ENCODE results near the gene ERBB4.

ERBB4 gene

GRCh38 chr2:211845338-211846035 is 693.1 kb downstream of the ERBB4 start:
- no peaks in the 10 kb centered on the region for H3K27me3 ChIP-seq (ENCODE audit: control insufficient read depth, insufficient read depth, low read length, poor library complexity, severe bottlenecking)
- H3K9me3 ChIP-seq (ENCODE audit: control insufficient read depth, low read length), result no peaks in the 10 kb centered on the region
- H3K36me3 ChIP-seq (ENCODE audit: control insufficient read depth, insufficient read depth, low read length), result no peaks in the 10 kb centered on the region
- no peak overlapping the region for H3K27ac ChIP-seq (ENCODE audit: insufficient read depth, low read depth, low read length, poor library complexity, severe bottlenecking)
- H3K4me3 ChIP-seq (ENCODE audit: insufficient read depth, low read depth, low read length), result no peak overlapping the region
- WGBS, 2 experiments, result 89 to 100% methylated on average over 1 of the region's 3 CpGs
- peaks cover 9% of the 10 kb centered on the region for H3K4me1 ChIP-seq (ENCODE audit: control insufficient read depth, insufficient read depth, low read length)

DNA sequence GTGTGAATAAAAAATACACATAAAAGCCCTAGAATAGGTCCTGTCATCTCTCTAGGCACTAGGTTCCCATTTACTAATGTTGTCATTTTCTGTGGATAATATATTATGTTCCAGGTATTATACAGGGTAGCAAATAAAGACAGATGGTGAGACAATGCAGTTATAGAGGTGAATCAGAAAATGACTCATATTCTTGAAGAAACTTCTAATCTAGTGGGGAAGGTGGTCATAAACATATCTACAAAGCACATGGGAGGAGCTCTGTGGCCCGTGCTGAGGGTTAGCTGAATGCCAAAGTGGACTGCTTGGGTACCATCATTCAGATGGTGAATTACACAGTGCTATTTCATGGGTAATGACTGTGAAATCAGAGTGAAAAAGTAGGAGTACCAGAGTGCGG is 700.9 kb downstream of the ERBB4 start:
- no peaks in the 10 kb centered on the region for H3K4me1 ChIP-seq (ENCODE audit: control insufficient read depth, insufficient read depth, low read length)
- H3K27ac ChIP-seq (ENCODE audit: insufficient read depth, low read depth, low read length, poor library complexity, severe bottlenecking), result no peak overlapping the region
- no peak overlapping the region for H3K4me3 ChIP-seq (ENCODE audit: insufficient read depth, low read depth, low read length)
- H3K36me3 ChIP-seq (ENCODE audit: control insufficient read depth, insufficient read depth, low read length), result no peaks in the 10 kb centered on the region
- WGBS, 2 experiments, result 93 to 96% methylated on average over 2 of the region's 2 CpGs
- H3K9me3 ChIP-seq (ENCODE audit: control insufficient read depth, low read length), result no peaks in the 10 kb centered on the region
- H3K27me3 ChIP-seq (ENCODE audit: control insufficient read depth, insufficient read depth, low read length, poor library complexity, severe bottlenecking), result no peaks in the 10 kb centered on the region

DNA sequence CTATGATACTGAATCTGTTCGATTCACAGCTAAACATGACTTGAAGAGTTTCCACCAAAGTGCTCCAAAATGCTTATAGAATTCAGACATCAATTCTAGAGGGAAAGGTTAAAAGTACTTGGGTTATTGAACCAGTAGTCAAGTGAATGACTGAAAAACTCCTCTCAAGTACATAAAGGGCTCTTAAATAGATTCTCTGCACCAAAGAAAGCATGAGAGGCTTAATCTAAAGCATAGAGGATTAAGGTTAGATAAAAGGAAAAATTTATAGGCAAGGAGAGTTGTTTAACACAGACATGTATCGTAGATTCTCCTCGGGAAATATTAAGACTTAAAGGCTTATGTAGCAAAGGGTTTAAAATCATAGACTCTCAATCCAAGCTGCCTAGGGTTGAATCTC is 701.4 kb downstream of the ERBB4 start:
- H3K36me3 ChIP-seq (ENCODE audit: control insufficient read depth, insufficient read depth, low read length), result no peaks in the 10 kb centered on the region
- 96 to 100% methylated on average over 2 to 3 of the region's 3 CpGs for WGBS, 2 experiments
- no peaks in the 10 kb centered on the region for H3K27me3 ChIP-seq (ENCODE audit: control insufficient read depth, insufficient read depth, low read length, poor library complexity, severe bottlenecking)
- H3K27ac ChIP-seq (ENCODE audit: insufficient read depth, low read depth, low read length, poor library complexity, severe bottlenecking), result no peak overlapping the region
- no peaks in the 10 kb centered on the region for H3K4me1 ChIP-seq (ENCODE audit: control insufficient read depth, insufficient read depth, low read length)
- H3K4me3 ChIP-seq (ENCODE audit: insufficient read depth, low read depth, low read length), result no peak overlapping the region
- no peaks in the 10 kb centered on the region for H3K9me3 ChIP-seq (ENCODE audit: control insufficient read depth, low read length)

- Histone ChIP-seq H3K27me3 (ENCODE audit: control insufficient read depth, insufficient read depth, low read length, poor library complexity, severe bottlenecking) (no peaks in the 10 kb centered on the region), H3K36me3 (ENCODE audit: control insufficient read depth, insufficient read depth, low read length) (no peaks in the 10 kb centered on the region), H3K4me1 (ENCODE audit: control insufficient read depth, insufficient read depth, low read length) (no peaks in the 10 kb centered on the region), H3K9me3 (ENCODE audit: control insufficient read depth, low read length) (no peaks in the 10 kb centered on the region), H3K27ac (ENCODE audit: insufficient read depth, low read depth, low read length, poor library complexity, severe bottlenecking) (no peak overlapping the region), H3K4me3 (ENCODE audit: insufficient read depth, low read depth, low read length) (no peak overlapping the region)
- 79 to 80% methylated on average over 1 of the region's 3 CpGs for WGBS, 2 experiments
Observed at GRCh38 chr2:211836409-211836808, 702.2 kb downstream of the ERBB4 start.

- no peaks in the 10 kb centered on the region for H3K9me3 ChIP-seq (ENCODE audit: control insufficient read depth, low read length)
- no peaks in the 10 kb centered on the region for H3K4me1 ChIP-seq (ENCODE audit: control insufficient read depth, insufficient read depth, low read length)
- H3K4me3 ChIP-seq (ENCODE audit: insufficient read depth, low read depth, low read length), result no peak overlapping the region
- no peak overlapping the region for H3K27ac ChIP-seq (ENCODE audit: insufficient read depth, low read depth, low read length, poor library complexity, severe bottlenecking)
- no peaks in the 10 kb centered on the region for H3K27me3 ChIP-seq (ENCODE audit: control insufficient read depth, insufficient read depth, low read length, poor library complexity, severe bottlenecking)
- no peaks in the 10 kb centered on the region for H3K36me3 ChIP-seq (ENCODE audit: control insufficient read depth, insufficient read depth, low read length)
- 93 to 98% methylated on average over 2 of the region's 2 CpGs for WGBS, 2 experiments
Observed at GRCh38 chr2:211835695-211836094, 702.9 kb downstream of the ERBB4 start.

DNA sequence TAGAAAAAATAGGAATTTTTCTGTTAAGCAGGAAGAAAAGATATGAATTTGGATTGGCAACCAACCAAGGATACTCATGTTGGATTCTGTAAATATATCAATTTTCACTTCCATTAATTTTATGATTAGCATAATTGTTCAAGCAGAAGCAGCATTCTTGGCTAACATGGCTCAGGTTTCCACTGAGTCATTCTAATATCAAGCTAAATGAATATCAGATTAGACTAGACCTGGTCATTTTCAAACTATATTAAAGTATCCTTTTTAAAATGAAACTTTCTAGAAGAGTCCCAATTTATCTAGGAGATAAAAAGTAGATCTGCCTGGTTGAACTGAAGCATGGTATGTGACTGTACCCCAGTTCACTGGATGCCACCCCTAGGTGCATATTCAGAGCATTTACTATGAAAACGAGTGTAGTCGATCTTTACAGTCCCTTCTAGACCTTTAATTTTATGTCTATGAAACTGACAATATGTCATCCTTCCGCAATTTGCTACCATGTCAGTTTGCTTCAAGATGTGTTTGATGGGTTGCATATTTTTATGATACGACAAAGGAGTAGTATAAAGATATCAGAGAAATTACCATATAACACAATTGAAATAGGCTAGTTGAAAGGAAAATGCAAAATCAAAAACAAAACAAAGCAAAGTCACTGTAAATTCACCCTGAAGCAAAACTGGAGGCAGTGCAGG is 704.9 kb downstream of the ERBB4 start:
- no peaks in the 10 kb centered on the region for H3K4me1 ChIP-seq (ENCODE audit: control insufficient read depth, insufficient read depth, low read length)
- no peaks in the 10 kb centered on the region for H3K9me3 ChIP-seq (ENCODE audit: control insufficient read depth, low read length)
- H3K27me3 ChIP-seq (ENCODE audit: control insufficient read depth, insufficient read depth, low read length, poor library complexity, severe bottlenecking), result no peaks in the 10 kb centered on the region
- 70% methylated on average over 2 to 3 of the region's 4 CpGs for WGBS, 2 experiments
- no peak overlapping the region for H3K27ac ChIP-seq (ENCODE audit: insufficient read depth, low read depth, low read length, poor library complexity, severe bottlenecking)
- H3K36me3 ChIP-seq (ENCODE audit: control insufficient read depth, insufficient read depth, low read length), result no peaks in the 10 kb centered on the region
- no peak overlapping the region for H3K4me3 ChIP-seq (ENCODE audit: insufficient read depth, low read depth, low read length)

- H3K36me3 ChIP-seq (ENCODE audit: control insufficient read depth, insufficient read depth, low read length), result no peaks in the 10 kb centered on the region
- 89 to 90% methylated on average over 1 of the region's 3 CpGs for WGBS, 2 experiments
- no peaks in the 10 kb centered on the region for H3K27me3 ChIP-seq (ENCODE audit: control insufficient read depth, insufficient read depth, low read length, poor library complexity, severe bottlenecking)
- H3K9me3 ChIP-seq (ENCODE audit: control insufficient read depth, low read length), result no peaks in the 10 kb centered on the region
- H3K4me3 ChIP-seq (ENCODE audit: insufficient read depth, low read depth, low read length), result no peak overlapping the region
- no peaks in the 10 kb centered on the region for H3K4me1 ChIP-seq (ENCODE audit: control insufficient read depth, insufficient read depth, low read length)
- no peak overlapping the region for H3K27ac ChIP-seq (ENCODE audit: insufficient read depth, low read depth, low read length, poor library complexity, severe bottlenecking)
Observed at GRCh38 chr2:211829725-211830124, 708.9 kb downstream of the ERBB4 start.

DNA sequence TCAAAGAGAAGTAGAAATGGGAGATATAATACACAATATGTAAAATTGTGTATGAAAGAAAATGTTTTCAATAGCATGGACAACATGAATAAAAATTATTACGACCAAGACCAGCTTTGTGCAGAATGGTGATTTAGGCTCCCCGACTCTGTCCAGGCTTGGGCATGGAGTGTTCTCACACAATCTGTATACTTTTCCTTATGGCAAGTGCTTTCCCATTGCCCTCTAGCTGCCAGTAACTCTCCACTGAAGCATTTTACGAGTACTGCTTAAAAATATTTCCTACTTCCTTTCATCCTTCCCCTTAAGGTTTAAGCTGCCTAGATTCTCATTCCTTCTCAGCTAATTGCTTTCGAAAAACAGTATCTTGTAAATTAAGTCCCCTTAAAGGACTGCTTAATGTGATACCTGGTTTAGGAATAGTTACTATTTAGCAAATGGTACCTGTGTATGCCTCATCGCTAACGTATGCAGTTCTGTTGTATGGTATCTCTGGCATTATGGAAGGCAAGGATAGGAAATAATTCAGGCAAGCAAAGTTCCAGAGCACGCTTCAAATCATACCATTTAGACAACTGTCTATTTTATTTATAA is 714.6 kb downstream of the ERBB4 start:
- Histone ChIP-seq H3K4me1 (ENCODE audit: control insufficient read depth, insufficient read depth, low read length) (no peaks in the 10 kb centered on the region), H3K9me3 (ENCODE audit: control insufficient read depth, low read length) (no peaks in the 10 kb centered on the region), H3K4me3 (ENCODE audit: insufficient read depth, low read depth, low read length) (no peak overlapping the region), H3K36me3 (ENCODE audit: control insufficient read depth, insufficient read depth, low read length) (no peaks in the 10 kb centered on the region), H3K27me3 (ENCODE audit: control insufficient read depth, insufficient read depth, low read length, poor library complexity, severe bottlenecking) (no peaks in the 10 kb centered on the region), H3K27ac (ENCODE audit: insufficient read depth, low read depth, low read length, poor library complexity, severe bottlenecking) (no peak overlapping the region)
- WGBS, 2 experiments, result 78 to 89% methylated on average over 7 of the region's 7 CpGs

DNA sequence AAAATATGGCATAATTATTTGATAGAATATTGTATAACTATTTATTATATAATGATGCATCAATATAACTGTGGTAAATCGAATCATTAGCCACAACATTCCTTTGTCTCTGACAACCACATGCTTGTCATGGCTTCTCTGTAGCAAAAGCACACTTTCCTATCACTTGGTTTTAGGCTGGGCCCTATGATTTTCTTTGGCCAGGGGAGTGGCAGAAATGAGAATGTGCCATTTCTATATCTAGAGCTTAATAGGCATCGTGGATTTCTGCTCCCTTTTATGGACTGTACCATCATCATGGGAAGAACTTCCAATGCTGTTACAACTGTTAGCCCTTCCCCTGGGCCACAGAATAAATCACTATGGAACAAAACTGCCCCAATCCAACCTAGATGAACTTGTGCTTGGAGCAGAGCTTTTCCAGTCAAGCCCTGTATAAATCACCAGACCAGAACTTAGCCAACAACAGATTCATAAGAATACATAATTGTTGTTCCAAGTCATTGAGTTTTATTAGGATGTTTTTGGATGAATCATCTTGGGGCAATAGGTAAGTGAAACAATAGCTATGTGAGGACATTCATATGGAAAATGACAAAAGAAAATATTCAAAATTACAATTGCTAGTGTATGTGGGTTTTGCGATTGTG is 715.8 kb downstream of the ERBB4 start:
- H3K4me3 ChIP-seq (ENCODE audit: insufficient read depth, low read depth, low read length), result no peak overlapping the region
- H3K36me3 ChIP-seq (ENCODE audit: control insufficient read depth, insufficient read depth, low read length), result no peaks in the 10 kb centered on the region
- no peaks in the 10 kb centered on the region for H3K27me3 ChIP-seq (ENCODE audit: control insufficient read depth, insufficient read depth, low read length, poor library complexity, severe bottlenecking)
- WGBS, 2 experiments, result 77 to 93% methylated on average over 1 to 3 of the region's 3 CpGs
- no peak overlapping the region for H3K27ac ChIP-seq (ENCODE audit: insufficient read depth, low read depth, low read length, poor library complexity, severe bottlenecking)
- H3K9me3 ChIP-seq (ENCODE audit: control insufficient read depth, low read length), result no peaks in the 10 kb centered on the region
- H3K4me1 ChIP-seq (ENCODE audit: control insufficient read depth, insufficient read depth, low read length), result no peaks in the 10 kb centered on the region

GRCh38 chr2:211816754-211817153 is 721.8 kb downstream of the ERBB4 start:
- H3K4me3 ChIP-seq (ENCODE audit: insufficient read depth, low read depth, low read length), result no peak overlapping the region
- no peaks in the 10 kb centered on the region for H3K27me3 ChIP-seq (ENCODE audit: control insufficient read depth, insufficient read depth, low read length, poor library complexity, severe bottlenecking)
- H3K4me1 ChIP-seq (ENCODE audit: control insufficient read depth, insufficient read depth, low read length), result no peaks in the 10 kb centered on the region
- H3K36me3 ChIP-seq (ENCODE audit: control insufficient read depth, insufficient read depth, low read length), result no peaks in the 10 kb centered on the region
- WGBS, 2 experiments, result 100% methylated on average over 1 of the region's 1 CpG; no CpG with 5 or more reads in 1 of the 2 experiments
- no peak overlapping the region for H3K27ac ChIP-seq (ENCODE audit: insufficient read depth, low read depth, low read length, poor library complexity, severe bottlenecking)
- no peaks in the 10 kb centered on the region for H3K9me3 ChIP-seq (ENCODE audit: control insufficient read depth, low read length)
